Measurements from ENCODE around the gene CXADR. TPM values are rescaled to one million over a fixed set of nuclear protein-coding genes. Genes with fewer than 3 reads are reported as not detected.

The CXADR gene
- total RNA-seq, 1 donor from 2014 or later, result 226 TPM

DNA sequence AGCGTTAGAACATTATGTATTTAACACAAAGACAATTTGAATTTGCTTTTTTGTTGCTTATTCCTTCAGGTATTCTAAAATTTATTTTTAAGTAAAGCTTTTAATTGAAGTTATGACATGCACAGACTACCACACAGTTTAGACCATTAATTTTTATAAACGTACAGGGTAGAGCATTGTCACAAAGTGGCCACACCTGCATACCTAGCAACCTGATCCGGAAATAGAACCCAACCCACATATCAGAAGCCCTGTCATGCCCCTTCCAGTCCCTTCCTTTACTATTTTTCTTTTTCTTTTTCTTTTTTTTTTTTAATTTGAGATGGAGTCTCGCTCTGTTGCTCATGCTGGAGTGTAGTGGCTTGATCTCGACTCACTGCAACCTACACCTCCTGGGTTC is 16.8 kb downstream of the CXADR start:
- Histone ChIP-seq H3F3A (ENCODE audit: low read depth) (no peaks in the 10 kb centered on the region), H3K27me3 (no peaks in the 10 kb centered on the region), H3K9ac (no peak overlapping the region), H3K79me2 (ENCODE audit: low read depth) (peaks cover 100% of the 10 kb centered on the region), H3K9me3 (ENCODE audit: low read depth) (no peaks in the 10 kb centered on the region), H3K4me2 (no peak overlapping the region), H3K36me3 (no peaks in the 10 kb centered on the region), H2AFZ (replicated peaks) (no peak overlapping the region), H4K20me1 (ENCODE audit: low read depth) (peaks cover 98% of the 10 kb centered on the region), H3K27ac (no peak overlapping the region), H3K4me3 (no peak overlapping the region), H3K4me1 (peaks cover 25% of the 10 kb centered on the region)
- Mint-ChIP-seq H3K36me3 (peaks cover 72% of the 10 kb centered on the region), H3K9me3 (peaks cover 69% of the 10 kb centered on the region), H3K4me3 (no peak overlapping the region), H3K27ac (no peak overlapping the region), H3K4me1 (peaks cover 3% of the 10 kb centered on the region), H3K27me3 (ENCODE audit: insufficient read depth, low read depth) (peaks cover 8% of the 10 kb centered on the region)
- TF ChIP-seq EZH2phosphoT487 (IDR thresholded peaks at IDR 0.05) (no peak), EZH2 (IDR thresholded peaks at IDR 0.05) (no peak)
- TF ChIP-seq, protein P1, sequence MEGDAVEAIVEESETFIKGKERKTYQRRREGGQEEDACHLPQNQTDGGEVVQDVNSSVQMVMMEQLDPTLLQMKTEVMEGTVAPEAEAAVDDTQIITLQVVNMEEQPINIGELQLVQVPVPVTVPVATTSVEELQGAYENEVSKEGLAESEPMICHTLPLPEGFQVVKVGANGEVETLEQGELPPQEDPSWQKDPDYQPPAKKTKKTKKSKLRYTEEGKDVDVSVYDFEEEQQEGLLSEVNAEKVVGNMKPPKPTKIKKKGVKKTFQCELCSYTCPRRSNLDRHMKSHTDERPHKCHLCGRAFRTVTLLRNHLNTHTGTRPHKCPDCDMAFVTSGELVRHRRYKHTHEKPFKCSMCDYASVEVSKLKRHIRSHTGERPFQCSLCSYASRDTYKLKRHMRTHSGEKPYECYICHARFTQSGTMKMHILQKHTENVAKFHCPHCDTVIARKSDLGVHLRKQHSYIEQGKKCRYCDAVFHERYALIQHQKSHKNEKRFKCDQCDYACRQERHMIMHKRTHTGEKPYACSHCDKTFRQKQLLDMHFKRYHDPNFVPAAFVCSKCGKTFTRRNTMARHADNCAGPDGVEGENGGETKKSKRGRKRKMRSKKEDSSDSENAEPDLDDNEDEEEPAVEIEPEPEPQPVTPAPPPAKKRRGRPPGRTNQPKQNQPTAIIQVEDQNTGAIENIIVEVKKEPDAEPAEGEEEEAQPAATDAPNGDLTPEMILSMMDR (IDR thresholded peaks at IDR 0.05), result no peak
- DNase-seq (ENCODE audit: low spot score), result no peak

DNA sequence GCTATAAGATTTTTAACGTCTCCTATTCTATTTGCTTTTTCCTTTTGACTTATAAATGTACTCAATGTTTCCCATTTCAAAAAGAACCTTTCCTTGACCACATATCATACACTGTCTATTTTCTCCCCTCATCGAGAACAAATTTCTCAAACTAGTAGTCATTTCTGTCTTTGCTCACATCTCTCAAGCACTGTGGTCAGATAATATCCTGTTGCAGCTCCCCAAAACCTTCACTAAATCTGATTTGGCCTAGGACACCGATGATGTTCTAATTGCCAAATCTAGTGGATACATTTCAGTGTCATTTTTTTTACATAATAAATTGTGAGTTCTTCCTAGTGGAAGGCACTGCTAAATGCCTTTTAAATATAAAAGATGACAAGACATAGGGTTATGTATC is 19.4 kb downstream of the CXADR start:
- Histone ChIP-seq H3K9ac (no peak overlapping the region), H4K20me1 (ENCODE audit: low read depth) (peaks cover 98% of the 10 kb centered on the region), H3K27ac (no peak overlapping the region), H3K27me3 (no peaks in the 10 kb centered on the region), H3K36me3 (peaks cover 6% of the 10 kb centered on the region), H3K9me3 (ENCODE audit: low read depth) (no peaks in the 10 kb centered on the region), H3K4me2 (no peak overlapping the region), H3K79me2 (ENCODE audit: low read depth) (peaks cover 100% of the 10 kb centered on the region), H3K4me3 (no peak overlapping the region), H3F3A (ENCODE audit: low read depth) (no peaks in the 10 kb centered on the region), H3K4me1 (peaks cover 8% of the 10 kb centered on the region), H2AFZ (replicated peaks) (no peak overlapping the region)
- Mint-ChIP-seq H3K9me3 (peaks cover 75% of the 10 kb centered on the region), H3K27ac (no peak overlapping the region), H3K36me3 (peaks cover 73% of the 10 kb centered on the region), H3K27me3 (ENCODE audit: insufficient read depth, low read depth) (peaks cover 8% of the 10 kb centered on the region), H3K4me1 (no peaks in the 10 kb centered on the region), H3K4me3 (no peak overlapping the region)
- TF ChIP-seq, protein P1 (IDR thresholded peaks at IDR 0.05), result no peak
- TF ChIP-seq EZH2phosphoT487 (IDR thresholded peaks at IDR 0.05) (no peak), EZH2 (IDR thresholded peaks at IDR 0.05) (no peak)
- DNase-seq (ENCODE audit: low spot score), result no peak

DNA sequence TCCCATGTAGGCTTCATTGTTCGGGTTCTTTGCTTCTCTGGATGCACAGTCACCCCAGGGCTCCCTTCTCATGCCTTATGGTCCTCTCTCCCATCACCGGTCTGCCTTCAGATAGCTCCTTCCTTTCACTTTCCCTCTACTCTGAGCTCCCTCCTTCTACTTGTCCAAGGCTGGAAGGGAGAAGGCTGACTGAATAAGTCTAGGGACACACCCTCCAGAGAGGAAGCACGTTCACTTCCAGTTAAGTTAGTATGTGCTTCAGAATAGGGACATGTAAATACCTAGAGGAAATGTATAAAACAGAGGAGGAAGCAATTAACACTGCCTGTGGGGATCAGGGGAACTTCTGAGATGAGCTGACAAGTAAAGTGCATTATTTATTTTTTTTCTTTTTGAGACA is 23.5 kb downstream of the CXADR start:
- Histone ChIP-seq H2AFZ (replicated peaks) (no peak overlapping the region), H3K9ac (no peak overlapping the region), H3K79me2 (ENCODE audit: low read depth) (peaks cover 100% of the 10 kb centered on the region), H3K4me3 (no peak overlapping the region), H3K36me3 (peaks cover 16% of the 10 kb centered on the region), H3F3A (ENCODE audit: low read depth) (no peaks in the 10 kb centered on the region), H3K9me3 (ENCODE audit: low read depth) (peaks cover 4% of the 10 kb centered on the region), H4K20me1 (ENCODE audit: low read depth) (peaks cover 59% of the 10 kb centered on the region), H3K4me1 (peaks cover 8% of the 10 kb centered on the region), H3K4me2 (no peak overlapping the region), H3K27me3 (no peaks in the 10 kb centered on the region), H3K27ac (no peak overlapping the region)
- DNase-seq (ENCODE audit: low spot score), result no peak
- TF ChIP-seq, protein P1 (IDR thresholded peaks at IDR 0.05), result no peak
- no peak for TF ChIP-seq EZH2 (IDR thresholded peaks at IDR 0.05)
- H3K27ac Mint-ChIP-seq, result no peak overlapping the region
- no peak overlapping the region for H3K4me3 Mint-ChIP-seq
- peaks cover 83% of the 10 kb centered on the region for H3K9me3 Mint-ChIP-seq
- no peaks in the 10 kb centered on the region for H3K4me1 Mint-ChIP-seq
- H3K27me3 Mint-ChIP-seq (ENCODE audit: insufficient read depth, low read depth), result peaks cover 7% of the 10 kb centered on the region
- H3K36me3 Mint-ChIP-seq, result peaks cover 84% of the 10 kb centered on the region
